ENCODE data around the gene ARFGEF3.

Gene ARFGEF3

GRCh38 chr6:138302554-138302953 is 140.8 kb downstream of the ARFGEF3 start:
- no peak overlapping the region for H3K4me3 ChIP-seq (ENCODE audit: low read depth, low read length)

GRCh38 chr6:138307352-138307751 is 145.6 kb downstream of the ARFGEF3 start:
- H3K4me3 ChIP-seq (ENCODE audit: low read depth, low read length), result no peak overlapping the region

- no peak overlapping the region for H3K4me3 ChIP-seq (ENCODE audit: low read depth, low read length)
These were observed 146.3 kb downstream of the ARFGEF3 start for GRCh38 chr6:138307816-138308730.

- no peak overlapping the region for H3K4me3 ChIP-seq (ENCODE audit: low read depth, low read length)
These were observed 147.0 kb downstream of the ARFGEF3 start for GRCh38 chr6:138308731-138309110.

- no peak overlapping the region for H3K4me3 ChIP-seq (ENCODE audit: low read depth, low read length)
These were observed 148.0 kb downstream of the ARFGEF3 start for GRCh38 chr6:138309695-138310094.

- no peak overlapping the region for H3K4me3 ChIP-seq (ENCODE audit: low read depth, low read length)
These were observed 148.6 kb downstream of the ARFGEF3 start for GRCh38 chr6:138310294-138310693.

GRCh38 chr6:138310821-138311220 is 149.1 kb downstream of the ARFGEF3 start:
- H3K4me3 ChIP-seq (ENCODE audit: low read depth, low read length), result no peak overlapping the region

- no peak overlapping the region for H3K4me3 ChIP-seq (ENCODE audit: low read depth, low read length)
These were observed 149.5 kb downstream of the ARFGEF3 start for GRCh38 chr6:138311268-138311667.

- H3K4me3 ChIP-seq (ENCODE audit: low read depth, low read length), result no peak overlapping the region
These were observed 157.1 kb downstream of the ARFGEF3 start for GRCh38 chr6:138318741-138319375.

GRCh38 chr6:138321934-138322333 is 160.2 kb downstream of the ARFGEF3 start:
- no peak overlapping the region for H3K4me3 ChIP-seq (ENCODE audit: low read depth, low read length)

GRCh38 chr6:138323821-138324220 is 162.1 kb downstream of the ARFGEF3 start:
- no peak overlapping the region for H3K4me3 ChIP-seq (ENCODE audit: low read depth, low read length)

- H3K4me3 ChIP-seq (ENCODE audit: low read depth, low read length), result no peak overlapping the region
These were observed 166.5 kb downstream of the ARFGEF3 start for GRCh38 chr6:138328210-138328609.

GRCh38 chr6:138330763-138331162 is 169.0 kb downstream of the ARFGEF3 start:
- H3K4me3 ChIP-seq (ENCODE audit: low read depth, low read length), result no peak overlapping the region

GRCh38 chr6:138331444-138331843 is 169.7 kb downstream of the ARFGEF3 start:
- H3K4me3 ChIP-seq (ENCODE audit: low read depth, low read length), result no peak overlapping the region

GRCh38 chr6:138331984-138332383 is 170.2 kb downstream of the ARFGEF3 start:
- H3K4me3 ChIP-seq (ENCODE audit: low read depth, low read length), result no peak overlapping the region

GRCh38 chr6:138334000-138334399 is 172.3 kb downstream of the ARFGEF3 start:
- no peak overlapping the region for H3K4me3 ChIP-seq (ENCODE audit: low read depth, low read length)

- no peak overlapping the region for H3K4me3 ChIP-seq (ENCODE audit: low read depth, low read length)
These were observed 173.2 kb downstream of the ARFGEF3 start for GRCh38 chr6:138334963-138335362.

- H3K4me3 ChIP-seq (ENCODE audit: low read depth, low read length), result no peak overlapping the region
These were observed 174.5 kb downstream of the ARFGEF3 start for GRCh38 chr6:138336221-138336620.

- H3K4me3 ChIP-seq (ENCODE audit: low read depth, low read length), result no peak overlapping the region
These were observed 175.3 kb downstream of the ARFGEF3 start for GRCh38 chr6:138337076-138337475.

- H3K4me3 ChIP-seq (ENCODE audit: low read depth, low read length), result no peak overlapping the region
These were observed 177.3 kb downstream of the ARFGEF3 start for GRCh38 chr6:138339024-138339423.

GRCh38 chr6:138341176-138341575 is 179.4 kb downstream of the ARFGEF3 start:
- no peak overlapping the region for H3K4me3 ChIP-seq (ENCODE audit: low read depth, low read length)

- no peak overlapping the region for H3K4me3 ChIP-seq (ENCODE audit: low read depth, low read length)
These were observed 181.4 kb downstream of the ARFGEF3 start for GRCh38 chr6:138343112-138343511.

Measured in iPS-11a (cell line).